Measurements from ENCODE around the gene BIVM.
"Not testable (repeated sequence)": the region's sequence is repeated elsewhere in the genome, so short reads cannot be mapped to it uniquely, and the experiment has no call there.

BIVM gene

GRCh38 chr13:102798581-102799425 lies at the start of gene BIVM, which contains the start of gene POGLUT2:
Gene BIVM (plus strand): TSS chr13:102799119. CDS start chr13:102807268, 8,149 bp downstream.
Gene POGLUT2 (minus strand): TSS chr13:102798976. CDS start chr13:102798670, 306 bp downstream.
- DNase-seq (ENCODE audit: low read depth) = peak; percentile 96

GRCh38 chr13:102751886-102752285 lies 47.0 kb upstream of the BIVM start:
- no peak for DNase-seq (ENCODE audit: low read depth)

- DNase-seq (ENCODE audit: low read depth) = no peak
Observed at GRCh38 chr13:102757006-102757405, 41.9 kb upstream of the BIVM start.

- no peak for DNase-seq (ENCODE audit: low read depth)
Observed at GRCh38 chr13:102758842-102759241, 40.1 kb upstream of the BIVM start.

GRCh38 chr13:102761071-102761470 lies 37.8 kb upstream of the BIVM start:
- DNase-seq (ENCODE audit: low read depth) = no peak

- DNase-seq (ENCODE audit: low read depth) = no peak
Observed at GRCh38 chr13:102763741-102764140, 35.2 kb upstream of the BIVM start.

- DNase-seq (ENCODE audit: low read depth) = no peak
Observed at GRCh38 chr13:102768909-102769308, 30.0 kb upstream of the BIVM start.

GRCh38 chr13:102769679-102770078 lies 29.2 kb upstream of the BIVM start:
- DNase-seq (ENCODE audit: low read depth) = peak; percentile 17

- no peak for DNase-seq (ENCODE audit: low read depth)
Observed at GRCh38 chr13:102770435-102770834, 28.5 kb upstream of the BIVM start.

- DNase-seq (ENCODE audit: low read depth) = no peak
Observed at GRCh38 chr13:102771298-102772041, 27.4 kb upstream of the BIVM start.

GRCh38 chr13:102772042-102772425 lies 26.9 kb upstream of the BIVM start:
- DNase-seq (ENCODE audit: low read depth) = no peak

- DNase-seq (ENCODE audit: low read depth) = peak; percentile 87
Observed at GRCh38 chr13:102773441-102774213, 25.3 kb upstream of the BIVM start, which contains the start of gene TEX30. Gene TEX30 (minus strand): TSS chr13:102773786. CDS start chr13:102770026, 3,760 bp downstream.

GRCh38 chr13:102774214-102774568 lies 24.7 kb upstream of the BIVM start:
- no peak for DNase-seq (ENCODE audit: low read depth)

GRCh38 chr13:102774591-102775520 lies 24.1 kb upstream of the BIVM start:
- no peak for DNase-seq (ENCODE audit: low read depth)

- DNase-seq (ENCODE audit: low read depth) = no peak
Observed at GRCh38 chr13:102776271-102776670, 22.6 kb upstream of the BIVM start.

- DNase-seq (ENCODE audit: low read depth) = no peak
Observed at GRCh38 chr13:102777736-102778135, 21.2 kb upstream of the BIVM start.

GRCh38 chr13:102779436-102780159 lies 19.3 kb upstream of the BIVM start:
- DNase-seq (ENCODE audit: low read depth) = no peak

GRCh38 chr13:102780656-102781055 lies 18.3 kb upstream of the BIVM start:
- DNase-seq (ENCODE audit: low read depth) = not testable (repeated sequence)

GRCh38 chr13:102781591-102781990 lies 17.3 kb upstream of the BIVM start:
- DNase-seq (ENCODE audit: low read depth) = no peak

- DNase-seq (ENCODE audit: low read depth) = no peak
Observed at GRCh38 chr13:102784483-102784882, 14.4 kb upstream of the BIVM start.
